NCI-H146 treated with DMSO at 0.1 percent for 48 hours (cell line): ENCODE results near the gene ACAP1.

Experiments
- DNase-seq: peaks from one replicate; lab custom pipeline; 2025; ENCODE audit not compliant: unreplicated experiment; lab: John Stamatoyannopoulos, UW

The ACAP1 gene

DNA sequence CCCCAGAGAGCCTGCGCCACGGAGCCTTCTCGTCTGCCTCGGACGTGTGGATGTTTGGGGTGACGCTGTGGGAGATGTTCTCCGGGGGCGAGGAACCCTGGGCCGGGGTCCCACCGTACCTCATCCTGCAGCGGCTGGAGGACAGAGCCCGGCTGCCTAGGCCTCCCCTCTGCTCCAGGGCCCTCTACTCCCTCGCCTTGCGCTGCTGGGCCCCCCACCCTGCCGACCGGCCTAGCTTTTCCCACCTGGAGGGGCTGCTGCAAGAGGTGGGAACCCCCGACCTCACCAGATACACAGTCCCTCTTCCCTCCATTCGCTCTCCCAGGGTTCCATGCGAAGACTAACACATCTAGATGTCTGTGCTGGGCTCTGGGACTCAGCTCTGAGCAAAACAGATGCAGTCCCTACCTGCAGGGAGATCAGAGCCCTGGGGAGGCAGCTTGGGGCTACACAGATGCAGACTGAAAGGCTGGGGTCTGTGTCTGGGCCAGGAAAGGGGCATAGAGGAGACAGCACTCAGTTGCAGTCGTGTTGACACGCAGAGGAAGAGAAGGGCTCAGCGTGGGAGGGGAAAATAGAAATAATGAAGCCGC lies 48.3 kb downstream of the ACAP1 start:
- DNase-seq: no peak

- DNase-seq: no peak
Measured at GRCh38 chr17:7388856-7389255, 52.5 kb downstream of the ACAP1 start.

- no peak for DNase-seq
Measured at GRCh38 chr17:7389924-7390910, 53.9 kb downstream of the ACAP1 start.

- DNase-seq: no peak
Measured at GRCh38 chr17:7391307-7391706, 55.0 kb downstream of the ACAP1 start.

DNA sequence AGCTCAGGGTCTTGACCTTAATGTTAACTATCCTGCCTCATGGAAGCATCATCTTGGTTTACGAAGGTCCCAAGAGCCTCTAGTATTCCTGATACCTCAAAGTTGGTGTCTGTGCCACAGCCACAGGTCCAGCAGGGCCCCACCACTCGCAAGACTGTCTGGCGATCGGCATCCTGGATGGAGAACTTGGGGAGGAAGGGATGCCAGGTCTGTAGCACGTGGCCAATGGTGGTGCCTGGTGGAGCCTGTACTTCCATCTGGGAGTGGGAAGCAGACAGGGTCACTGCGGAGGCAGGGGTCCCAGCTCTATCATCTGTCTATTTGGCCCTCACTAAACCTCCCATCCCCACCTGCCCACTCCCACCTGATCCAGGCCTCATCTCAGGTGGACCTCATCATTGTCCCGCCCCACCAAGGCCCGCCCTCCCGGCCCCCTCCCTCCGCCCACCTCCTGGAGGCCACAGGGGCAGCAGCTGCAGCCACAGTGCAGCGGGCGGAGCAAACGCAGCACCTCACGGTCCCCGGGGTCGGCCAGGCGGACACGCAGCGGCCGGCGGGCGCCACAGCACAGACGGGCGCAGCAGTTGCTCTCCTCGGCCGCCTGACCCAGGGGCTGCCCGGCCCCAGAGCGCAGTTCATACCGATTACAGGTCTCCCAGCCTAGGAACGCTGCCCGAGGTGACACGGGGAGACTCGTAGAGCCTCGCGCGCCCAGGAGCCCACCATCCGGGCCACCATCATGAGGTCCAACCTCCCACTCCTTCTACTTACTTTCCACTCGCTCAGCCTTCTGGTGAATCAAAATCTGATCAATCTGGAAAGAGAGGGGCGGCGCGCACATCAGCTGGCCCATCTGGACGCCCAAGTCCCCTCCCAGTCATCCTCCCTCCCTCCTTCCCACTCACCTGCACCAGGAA lies 56.6 kb downstream of the ACAP1 start:
- no peak for DNase-seq

DNA sequence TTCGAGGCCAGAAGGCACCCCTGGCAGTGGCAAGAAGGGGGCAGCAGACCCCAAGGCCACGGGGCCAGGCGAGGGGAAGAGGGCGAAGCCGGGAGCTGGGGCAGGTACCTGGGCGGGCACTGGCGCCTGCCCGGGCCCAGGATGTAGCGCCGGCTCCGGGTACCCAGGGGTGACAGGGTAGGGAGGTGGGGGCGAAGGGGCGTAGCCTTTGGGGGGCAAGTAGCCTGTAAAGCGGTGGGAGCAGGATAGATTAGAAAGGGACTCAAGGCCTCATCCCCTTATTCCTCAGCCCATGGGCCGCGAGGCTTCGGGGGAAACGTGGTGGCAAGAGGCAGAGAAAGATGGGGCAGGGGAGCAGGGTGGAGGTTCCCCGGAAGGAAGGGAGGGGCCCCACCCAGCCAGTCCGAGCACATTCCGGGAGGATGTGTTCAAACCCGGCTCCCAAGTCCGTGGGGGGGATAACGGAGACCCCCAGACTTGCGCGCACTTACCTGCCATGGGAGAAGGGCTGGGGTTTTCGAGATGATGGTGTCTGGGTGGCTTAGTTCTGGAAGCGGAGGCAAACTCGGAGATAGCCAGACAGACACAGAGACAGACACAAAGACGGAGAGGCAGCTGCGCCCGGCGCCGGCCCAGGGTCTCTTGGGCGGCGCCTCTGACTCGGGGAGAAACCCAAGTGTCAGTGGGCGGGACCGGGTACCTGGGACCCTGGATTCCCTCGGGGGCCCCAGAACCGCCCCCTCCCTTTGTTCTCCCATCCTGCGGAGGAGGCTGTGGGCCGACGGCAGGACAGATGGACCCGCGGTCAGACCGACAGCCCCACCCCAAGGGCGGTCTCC lies 57.5 kb downstream of the ACAP1 start:
- peak; percentile 51 for DNase-seq

- peak; percentile 85 for DNase-seq
Measured at GRCh38 chr17:7394452-7395191, 58.3 kb downstream of the ACAP1 start, which contains the start of gene PLSCR3. Gene PLSCR3, minus strand, starts transcription at chr17:7394525. Its CDS starts 415 bp downstream, at chr17:7394110.

GRCh38 chr17:7396147-7396546 lies 59.8 kb downstream of the ACAP1 start:
- DNase-seq: no peak

- no peak for DNase-seq
Measured at GRCh38 chr17:7398612-7399011, 62.3 kb downstream of the ACAP1 start.
